Sigmoid colon (tissue), 7 donors: ENCODE measurements around the gene COL1A1. TPM values are rescaled to one million over a fixed set of nuclear protein-coding genes. Genes with fewer than 3 reads are reported as not detected.

Source experiments
- DNase-seq: peaks from one replicate; pipeline ENCODE4 v3.0.0-alpha.2; 2019
- H3K27ac ChIP-seq, 4 donors: fragments of 200-600 bp; sonication (generic); one replicate each; pipeline ENCODE4 v1.5.1; 2016 to 2019; ENCODE audit warnings: mild to moderate bottlenecking in 1 of 4
- H3K27me3 ChIP-seq, 3 donors: fragments of 200-600 bp; sonication (generic); one replicate each; pipeline ENCODE4 v1.5.1; 2019; ENCODE audit warnings: mild to moderate bottlenecking in 1 of 3
- H3K36me3 ChIP-seq, 4 donors: fragments of 200-600 bp; sonication (generic); one replicate each; pipeline ENCODE4 v1.5.1; 2016 to 2019
- H3K4me1 ChIP-seq, 4 donors: fragments of 200-600 bp; sonication (generic); one replicate each; pipeline ENCODE4 v1.5.1; 2017 to 2019
- H3K4me3 ChIP-seq, 4 donors: fragments of 200-600 bp; sonication (generic); one replicate each; pipeline ENCODE4 v1.5.1; 2017 to 2019; ENCODE audit warnings: mild to moderate bottlenecking in 2 of 4, moderate library complexity in 1 of 4
- H3K9me3 ChIP-seq, 4 donors: fragments of 200-600 bp in 3 of 4; sonication (generic) in 3 of 4; one replicate each; pipeline versions ENCODE4 v1.5.1 to v1.6.1; 2013 to 2019
- CTCF ChIP-seq, 4 experiments: fragments of 450-650 bp in 3 of 4; fragments of 200-600 bp in 1 of 4; IDR thresholded peaks; one replicate each; pipeline ENCODE4 v1.5.1; 2016 to 2019; ENCODE audit warnings: antibody characterized with exemption in 4 of 4, mild to moderate bottlenecking in 3 of 4, moderate library complexity in 2 of 4
- EP300 ChIP-seq, 4 donors: sonication (generic); formaldehyde crosslinking; IDR thresholded peaks; one replicate each; pipeline ENCODE4 v1.6.1; 2017; ENCODE audit warnings: antibody characterized with exemption in 4 of 4
- POLR2A ChIP-seq, 2 donors: fragments of 450-650 bp; IDR thresholded peaks; one replicate each; pipeline ENCODE4 v1.6.1; 2016; ENCODE audit warnings: antibody characterized with exemption in 2 of 2, mild to moderate bottlenecking in 2 of 2, moderate library complexity in 2 of 2
- POLR2AphosphoS5 ChIP-seq, 4 donors: sonication (generic); formaldehyde crosslinking; IDR thresholded peaks; one replicate each; pipeline ENCODE4 v1.6.1; 2017; ENCODE audit warnings: antibody characterized with exemption in 4 of 4
- WGBS, 2 donors: extraction: QIAGEN DNeasy Blood & Tissue Kit; methylation state at CpG; one replicate each; pipeline ENCODE4 v1.1.7; 2013; 5-methylcytosine and 5-hydroxymethylcytosine counted together
- intact Hi-C: fragments of 100-400 bp; cut with DNase I; formaldehyde crosslinking; loops from one replicate; pipeline ENCODE4 v1.15.1; 2023
- polyA plus RNA-seq, 3 donors: library from polyadenylated mRNA; stranded (reverse); fragments of 200-250 nt; gene quantifications; one replicate each; pipeline ENCODE4 v1.2.3, GENCODE V29; 2013
- total RNA-seq, 4 donors: library from RNA; depleted of rRNA; stranded (reverse); fragments of >200 nt; gene quantifications; one replicate each; pipeline ENCODE4 v1.1.0, GENCODE V29; 2016
- donor health status: healthy with polysubstance abuse.
- donor health status: Bipolar disorder and iron deficiency.
- donor health status: healthy.

The COL1A1 gene
- total and polyA plus RNA-seq, 7 donors, result 7.8 to 459 (median 49.2) TPM

DNA sequence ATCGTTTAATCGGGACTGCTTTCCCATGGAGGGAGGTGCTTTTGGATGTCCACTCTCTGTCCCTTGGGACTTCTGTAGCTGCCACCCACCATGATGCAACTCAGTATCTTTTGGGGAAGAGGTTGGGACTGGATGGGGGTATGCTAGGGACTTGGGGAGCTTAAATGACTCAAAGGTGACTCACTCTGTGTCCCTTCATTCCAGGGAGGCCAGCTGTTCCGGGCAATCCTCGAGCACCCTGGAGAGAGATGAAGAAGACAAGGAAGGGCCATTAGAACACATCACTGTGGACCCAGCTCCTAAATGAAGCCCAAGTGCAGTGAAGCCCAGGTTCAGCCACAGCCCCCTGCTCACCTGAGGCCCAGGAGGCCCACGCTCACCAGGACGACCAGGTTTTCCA, 4.6 kb downstream of the COL1A1 start:
- H3K27ac ChIP-seq, result peak overlapping the region; percentile 87 to 99 (median 96)
- intact Hi-C loops, result no loop called here
- H3K9me3 ChIP-seq, result no peaks in the 10 kb centered on the region
- no peak overlapping the region for H3K4me3 ChIP-seq
- no peak for TF ChIP-seq EP300 (IDR thresholded peaks at IDR 0.05)
- TF ChIP-seq POLR2AphosphoS5 (IDR thresholded peaks at IDR 0.05), result peak in 1 of 4 donors; percentile 7
- no peak for TF ChIP-seq POLR2A (IDR thresholded peaks at IDR 0.05)
- no peak for TF ChIP-seq CTCF (IDR thresholded peaks at IDR 0.05)
- H3K4me1 ChIP-seq, result peaks cover 0 to 80% (median 65%) of the 10 kb centered on the region in 4 donors
- 79% methylated on average over 6 of the region's 6 CpGs for WGBS, 2 donors
- DNase-seq, result peak; percentile 79
- peaks cover 65 to 78% (median 67%) of the 10 kb centered on the region in 4 donors for H3K36me3 ChIP-seq
- H3K27me3 ChIP-seq, result no peaks in the 10 kb centered on the region

DNA sequence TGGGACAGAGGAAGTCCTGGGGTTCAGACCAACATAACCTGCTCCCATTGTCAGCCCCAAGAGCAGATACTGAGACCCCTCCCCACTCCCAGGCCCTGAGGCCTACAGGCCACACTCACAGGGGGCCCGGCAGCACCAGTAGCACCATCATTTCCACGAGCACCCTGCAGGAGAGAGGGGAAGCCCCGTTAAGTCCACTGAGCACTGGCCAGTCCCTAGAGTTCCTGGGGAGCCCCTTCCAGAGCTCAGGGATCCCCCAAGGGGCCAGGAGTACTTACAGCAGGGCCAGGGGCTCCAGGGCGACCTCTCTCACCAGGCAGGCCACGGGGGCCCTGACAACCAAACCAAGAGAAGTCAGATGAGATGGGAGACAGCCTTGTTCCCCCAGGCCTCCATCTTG, 5.4 kb downstream of the COL1A1 start:
- peak overlapping the region; percentile 47 to 99 (median 96) for H3K27ac ChIP-seq
- H3K4me3 ChIP-seq, result no peak overlapping the region
- peaks cover 0 to 84% (median 64%) of the 10 kb centered on the region in 4 donors for H3K4me1 ChIP-seq
- peaks cover 72 to 86% (median 75%) of the 10 kb centered on the region in 4 donors for H3K36me3 ChIP-seq
- TF ChIP-seq POLR2A (IDR thresholded peaks at IDR 0.05) (no peak), POLR2AphosphoS5 (IDR thresholded peaks at IDR 0.05) (no peak), CTCF (IDR thresholded peaks at IDR 0.05) (no peak), EP300 (IDR thresholded peaks at IDR 0.05) (no peak)
- no peaks in the 10 kb centered on the region for H3K9me3 ChIP-seq
- intact Hi-C loops, result no loop called here
- WGBS, 2 donors, result 76 to 78% methylated on average over 5 of the region's 5 CpGs
- no peak for DNase-seq
- no peaks in the 10 kb centered on the region for H3K27me3 ChIP-seq

DNA sequence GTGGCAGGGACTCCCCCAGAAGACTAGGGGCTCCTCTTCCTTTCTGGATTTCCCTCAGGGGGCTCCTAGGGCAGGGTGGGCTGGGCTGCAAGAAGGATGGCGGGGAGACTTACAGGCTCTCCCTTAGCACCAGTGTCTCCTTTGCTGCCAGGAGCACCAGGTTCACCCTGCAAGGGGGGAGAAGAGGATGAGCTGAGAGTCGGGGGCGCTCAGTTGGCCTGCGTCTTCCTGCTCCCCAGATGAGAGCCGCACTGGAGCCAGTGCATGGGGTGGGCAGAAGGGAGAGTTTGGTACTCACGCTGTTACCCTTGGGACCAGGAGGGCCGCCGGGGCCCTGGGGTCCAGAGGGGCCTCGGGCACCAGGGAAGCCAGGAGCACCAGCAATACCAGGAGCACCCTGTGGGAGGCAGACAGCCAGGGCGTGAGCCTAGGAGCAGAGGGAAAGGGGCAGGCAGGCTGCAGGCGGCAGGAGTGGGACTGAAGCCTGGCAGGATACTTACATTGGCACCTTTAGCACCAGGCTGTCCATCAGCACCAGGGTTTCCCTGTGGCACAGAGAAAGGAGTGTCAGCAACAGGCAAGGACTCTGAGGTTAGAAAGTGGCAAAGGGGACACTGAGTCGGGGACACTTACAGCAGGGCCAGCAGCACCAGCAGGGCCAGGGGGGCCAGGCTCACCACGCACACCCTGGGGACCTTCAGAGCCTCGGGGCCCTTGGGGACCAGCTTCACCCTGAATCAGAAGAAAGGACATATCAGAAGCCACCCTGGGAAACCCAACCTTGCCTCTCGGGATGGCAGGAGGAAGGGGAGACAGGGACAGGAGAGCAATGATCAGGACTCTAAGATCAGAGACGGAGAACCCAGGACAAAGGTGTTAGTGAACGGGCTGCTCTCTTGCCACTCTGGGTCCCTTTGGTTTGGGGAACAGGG, 6.2 kb downstream of the COL1A1 start:
- Histone ChIP-seq H3K36me3 (peaks cover 81 to 94% (median 84%) of the 10 kb centered on the region in 4 donors), H3K4me3 (no peak overlapping the region), H3K9me3 (no peaks in the 10 kb centered on the region), H3K27ac (peak overlapping the region; percentile 47 to 99 (median 96)), H3K27me3 (no peaks in the 10 kb centered on the region), H3K4me1 (peaks cover 0 to 92% (median 68%) of the 10 kb centered on the region in 4 donors)
- 86 to 89% methylated on average over 17 of the region's 17 CpGs for WGBS, 2 donors
- TF ChIP-seq POLR2AphosphoS5 (IDR thresholded peaks at IDR 0.05) (no peak), EP300 (IDR thresholded peaks at IDR 0.05) (no peak), CTCF (IDR thresholded peaks at IDR 0.05) (no peak), POLR2A (IDR thresholded peaks at IDR 0.05) (no peak)
- intact Hi-C loops, result no loop called here
- DNase-seq, result no peak

- Histone ChIP-seq H3K4me3 (no peak overlapping the region), H3K36me3 (peaks cover 89 to 100% (median 92%) of the 10 kb centered on the region in 4 donors), H3K9me3 (no peaks in the 10 kb centered on the region), H3K27ac (peak overlapping the region; percentile 24 to 99 (median 96)), H3K27me3 (no peaks in the 10 kb centered on the region), H3K4me1 (peaks cover 0 to 97% (median 69%) of the 10 kb centered on the region in 4 donors)
- intact Hi-C loops, result no loop called here
- WGBS, 2 donors, result 82 to 86% methylated on average over 25 of the region's 25 CpGs
- no peak for DNase-seq
- TF ChIP-seq EP300 (IDR thresholded peaks at IDR 0.05) (no peak), POLR2AphosphoS5 (IDR thresholded peaks at IDR 0.05) (no peak), CTCF (IDR thresholded peaks at IDR 0.05) (no peak), POLR2A (IDR thresholded peaks at IDR 0.05) (no peak)
Observed at GRCh38 chr17:50194140-50194933, 7.1 kb downstream of the COL1A1 start.
